ENCODE results near the gene COL15A1.

The COL15A1 gene

GRCh38 chr9:99046068-99046467 is 102.4 kb downstream of the COL15A1 start:
- TF ChIP-seq CTCF (IDR thresholded peaks at IDR 0.05; ENCODE audit: low read depth, low read length, missing control alignments), result no peak
- DNase-seq (ENCODE audit: extremely low read depth, low read depth), result no peak
- H3K4me3 ChIP-seq (replicated peaks; ENCODE audit: low read depth, low read length), result no peak overlapping the region

- no peak for TF ChIP-seq CTCF (IDR thresholded peaks at IDR 0.05; ENCODE audit: low read depth, low read length, missing control alignments)
- H3K4me3 ChIP-seq (replicated peaks; ENCODE audit: low read depth, low read length), result no peak overlapping the region
- no peak for DNase-seq (ENCODE audit: extremely low read depth, low read depth)
Measured at GRCh38 chr9:99046542-99047071, 102.9 kb downstream of the COL15A1 start.

- DNase-seq (ENCODE audit: extremely low read depth, low read depth), result no peak
- no peak for TF ChIP-seq CTCF (IDR thresholded peaks at IDR 0.05; ENCODE audit: low read depth, low read length, missing control alignments)
- H3K4me3 ChIP-seq (replicated peaks; ENCODE audit: low read depth, low read length), result no peak overlapping the region
Measured at GRCh38 chr9:99049228-99049627, 105.5 kb downstream of the COL15A1 start.

DNA sequence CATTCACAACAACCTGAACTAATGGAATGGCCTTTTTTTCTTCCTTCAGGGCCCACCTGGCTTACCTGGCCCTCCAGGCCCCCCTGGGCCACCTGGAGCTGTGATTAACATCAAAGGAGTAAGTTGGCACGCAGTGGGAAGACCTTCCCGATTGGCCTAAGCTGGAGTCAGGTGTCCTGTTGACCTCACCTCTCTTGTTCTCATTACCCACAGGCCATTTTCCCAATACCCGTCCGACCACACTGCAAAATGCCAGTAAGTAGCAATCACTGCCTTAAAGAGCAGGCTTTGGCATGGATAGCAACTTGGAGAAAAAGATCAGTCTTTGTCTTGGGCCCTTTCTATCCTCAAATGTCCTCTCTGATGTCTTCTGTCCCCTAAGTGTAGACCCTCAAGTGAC is 105.9 kb downstream of the COL15A1 start:
- no peak for DNase-seq (ENCODE audit: extremely low read depth, low read depth)
- no peak overlapping the region for H3K4me3 ChIP-seq (replicated peaks; ENCODE audit: low read depth, low read length)
- no peak for TF ChIP-seq CTCF (IDR thresholded peaks at IDR 0.05; ENCODE audit: low read depth, low read length, missing control alignments)

GRCh38 chr9:99050292-99050911 is 106.7 kb downstream of the COL15A1 start:
- TF ChIP-seq CTCF (IDR thresholded peaks at IDR 0.05; ENCODE audit: low read depth, low read length, missing control alignments), result no peak
- DNase-seq (ENCODE audit: extremely low read depth, low read depth), result no peak
- no peak overlapping the region for H3K4me3 ChIP-seq (replicated peaks; ENCODE audit: low read depth, low read length)

DNA sequence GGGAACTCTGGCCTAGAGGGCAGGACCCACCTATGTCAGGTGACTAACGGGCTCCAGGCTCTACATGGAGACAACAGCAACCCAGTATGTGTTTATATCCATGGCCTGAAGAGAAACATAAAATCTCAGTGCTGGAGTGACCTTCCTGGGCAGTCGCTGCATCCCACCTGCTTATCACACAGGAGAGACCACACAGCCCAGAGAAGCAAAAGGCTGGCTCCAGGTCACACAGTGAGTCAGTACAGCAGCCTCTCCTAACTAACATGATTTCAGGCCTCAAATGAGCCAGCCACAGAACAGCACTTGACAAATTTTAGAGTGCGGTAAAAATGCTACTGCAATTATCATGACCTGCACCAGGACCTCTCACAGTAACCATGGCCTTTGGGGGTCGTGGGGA is 107.2 kb downstream of the COL15A1 start:
- no peak overlapping the region for H3K4me3 ChIP-seq (replicated peaks; ENCODE audit: low read depth, low read length)
- TF ChIP-seq CTCF (IDR thresholded peaks at IDR 0.05; ENCODE audit: low read depth, low read length, missing control alignments), result no peak
- no peak for DNase-seq (ENCODE audit: extremely low read depth, low read depth)

GRCh38 chr9:99051406-99051805 is 107.7 kb downstream of the COL15A1 start:
- DNase-seq (ENCODE audit: extremely low read depth, low read depth), result no peak
- no peak overlapping the region for H3K4me3 ChIP-seq (replicated peaks; ENCODE audit: low read depth, low read length)
- no peak for TF ChIP-seq CTCF (IDR thresholded peaks at IDR 0.05; ENCODE audit: low read depth, low read length, missing control alignments)
